Measurements from ENCODE around the gene ARL8B. TPM values are rescaled to one million over a fixed set of nuclear protein-coding genes. Genes with fewer than 3 reads are reported as not detected.

Gene ARL8B
- polyA plus RNA-seq, 1 donor (not counting 4 experiments of a cell fraction or from before 2014, with no cell fraction given), result 102 TPM

GRCh38 chr3:5198313-5198677, 76.2 kb downstream of the ARL8B start:
- peak overlapping the region; percentile 98 for H3K27ac ChIP-seq (ENCODE audit: control insufficient read depth, insufficient read depth, low read length)
- peaks cover 19 to 37% of the 10 kb centered on the region in 2 experiments for H3K36me3 ChIP-seq (ENCODE audit: control insufficient read depth in 2 of 2, extremely low read depth in 1 of 2, insufficient read depth in 2 of 2, low read length in 2 of 2)
- dilution Hi-C loops (cut with MboI; ENCODE audit: extremely low pct_ligation_motif_present, low sequenced_read_pairs), result no loop called here
- H3K9ac ChIP-seq (ENCODE audit: control insufficient read depth, extremely low read depth, insufficient read depth, low read length), result peak overlapping the region; percentile 51
- FAIRE-seq (no peak), DNase-seq (ENCODE audit: low read depth, low spot score) (no peak)
- H3K27me3 ChIP-seq (ENCODE audit: control insufficient read depth, extremely low read depth, insufficient read depth, low read length), result no peaks in the 10 kb centered on the region
- no peak for TF ChIP-seq EZH2 (IDR thresholded peaks at IDR 0.05; ENCODE audit: low read length)
- no peak for TF ChIP-seq CTCF (optimal IDR thresholded peaks at IDR 0.05 in 1 of 3, IDR thresholded peaks at IDR 0.05 in 1 of 3, conservative IDR thresholded peaks at IDR 0.05 in 1 of 3; ENCODE audit: extremely low read depth in 1 of 3, insufficient read depth in 2 of 3, low read length in 3 of 3)
- H3K4me3 ChIP-seq (ENCODE audit: control insufficient read depth in 2 of 3, extremely low read depth in 1 of 3, insufficient read depth in 2 of 3, low read depth in 1 of 3, low read length in 3 of 3), result no peak overlapping the region
- H3K9me1 ChIP-seq (ENCODE audit: control insufficient read depth, extremely low read depth, insufficient read depth, low read length), result no peaks in the 10 kb centered on the region
- peaks cover 32% of the 10 kb centered on the region for H3K79me2 ChIP-seq (ENCODE audit: control insufficient read depth, insufficient read depth, low read length)
- no peak overlapping the region for H2AFZ ChIP-seq (ENCODE audit: control insufficient read depth, low read length)
- peak overlapping the region; percentile 95 for H3K4me2 ChIP-seq (ENCODE audit: control insufficient read depth, extremely low read depth, insufficient read depth, low read depth, low read length)
- no peaks in the 10 kb centered on the region for H3K9me3 ChIP-seq (ENCODE audit: control insufficient read depth, low read depth, low read length)
- H3K4me1 ChIP-seq (ENCODE audit: control insufficient read depth, extremely low read depth, insufficient read depth, low read length), result peaks cover 52% of the 10 kb centered on the region
- H4K20me1 ChIP-seq (ENCODE audit: control insufficient read depth, extremely low read depth, insufficient read depth, low read length), result no peaks in the 10 kb centered on the region

GRCh38 chr3:5198986-5199731, 77.1 kb downstream of the ARL8B start:
- Histone ChIP-seq H3K4me3 (ENCODE audit: control insufficient read depth in 2 of 3, extremely low read depth in 1 of 3, insufficient read depth in 2 of 3, low read depth in 1 of 3, low read length in 3 of 3) (no peak overlapping the region), H3K9me1 (ENCODE audit: control insufficient read depth, extremely low read depth, insufficient read depth, low read length) (no peaks in the 10 kb centered on the region), H3K27ac (ENCODE audit: control insufficient read depth, insufficient read depth, low read length) (no peak overlapping the region), H3K27me3 (ENCODE audit: control insufficient read depth, extremely low read depth, insufficient read depth, low read length) (no peaks in the 10 kb centered on the region), H2AFZ (ENCODE audit: control insufficient read depth, low read length) (no peak overlapping the region), H3K9me3 (ENCODE audit: control insufficient read depth, low read depth, low read length) (no peaks in the 10 kb centered on the region), H3K4me2 (ENCODE audit: control insufficient read depth, extremely low read depth, insufficient read depth, low read depth, low read length) (no peak overlapping the region), H3K36me3 (ENCODE audit: control insufficient read depth in 2 of 2, extremely low read depth in 1 of 2, insufficient read depth in 2 of 2, low read length in 2 of 2) (peaks cover 20 to 42% of the 10 kb centered on the region in 2 experiments), H3K79me2 (ENCODE audit: control insufficient read depth, insufficient read depth, low read length) (peaks cover 27% of the 10 kb centered on the region), H3K9ac (ENCODE audit: control insufficient read depth, extremely low read depth, insufficient read depth, low read length) (no peak overlapping the region), H3K4me1 (ENCODE audit: control insufficient read depth, extremely low read depth, insufficient read depth, low read length) (peaks cover 47% of the 10 kb centered on the region), H4K20me1 (ENCODE audit: control insufficient read depth, extremely low read depth, insufficient read depth, low read length) (no peaks in the 10 kb centered on the region)
- no peak for FAIRE-seq
- no peak for DNase-seq (ENCODE audit: low read depth, low spot score)
- TF ChIP-seq EZH2 (IDR thresholded peaks at IDR 0.05; ENCODE audit: low read length) (no peak), CTCF (optimal IDR thresholded peaks at IDR 0.05 in 1 of 3, IDR thresholded peaks at IDR 0.05 in 1 of 3, conservative IDR thresholded peaks at IDR 0.05 in 1 of 3; ENCODE audit: extremely low read depth in 1 of 3, insufficient read depth in 2 of 3, low read length in 3 of 3) (no peak)
- dilution Hi-C loops (cut with MboI; ENCODE audit: extremely low pct_ligation_motif_present, low sequenced_read_pairs), result no loop called here

Data from keratinocyte (primary cell).